Right renal pelvis (tissue), 4 donors: ENCODE measurements around the gene TLE6. TPM values are rescaled to one million over a fixed set of nuclear protein-coding genes. Genes with fewer than 3 reads are reported as not detected.
"Not testable (repeated sequence)": the region's sequence is repeated elsewhere in the genome, so short reads cannot be mapped to it uniquely, and the experiment has no call there.

ENCODE experiments used
- DNase-seq, 4 donors: peaks; one replicate each; pipeline ENCODE4 v3.0.0-alpha.2; 2013; ENCODE audit warnings: low read depth in 4 of 4, low spot score in 3 of 4, missing footprints in 1 of 4
- polyA plus RNA-seq, 4 donors: library from polyadenylated mRNA; unstranded; fragments of 120-200 nt; gene quantifications; one replicate each; pipeline ENCODE4 v1.2.1, GENCODE V29; 2013; ENCODE audit not compliant: insufficient read length in 4 of 4

TLE6 gene
- polyA plus RNA-seq, 4 donors, result 7.3 to 11.0 (median 8.0) TPM

DNA sequence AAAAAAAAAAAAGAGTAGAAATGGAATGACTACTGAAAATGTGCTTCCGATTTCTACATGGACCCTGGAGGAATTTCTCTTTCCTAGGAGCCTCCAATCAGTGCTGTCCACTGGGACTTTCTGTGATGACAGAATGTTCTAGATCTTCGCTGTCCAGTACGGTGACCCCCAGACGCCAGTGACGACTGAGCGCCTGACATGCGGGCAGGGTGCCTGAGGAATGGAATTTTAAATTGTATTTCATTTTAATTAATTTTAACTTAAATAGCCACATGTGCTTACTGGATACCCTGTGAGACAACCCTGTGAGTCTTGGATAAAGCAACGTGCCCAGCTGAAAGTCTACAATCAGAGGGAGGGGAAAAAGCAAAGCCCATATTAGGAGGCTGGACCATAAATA is 4.1 kb upstream of the TLE6 start:
- no peak for DNase-seq

DNA sequence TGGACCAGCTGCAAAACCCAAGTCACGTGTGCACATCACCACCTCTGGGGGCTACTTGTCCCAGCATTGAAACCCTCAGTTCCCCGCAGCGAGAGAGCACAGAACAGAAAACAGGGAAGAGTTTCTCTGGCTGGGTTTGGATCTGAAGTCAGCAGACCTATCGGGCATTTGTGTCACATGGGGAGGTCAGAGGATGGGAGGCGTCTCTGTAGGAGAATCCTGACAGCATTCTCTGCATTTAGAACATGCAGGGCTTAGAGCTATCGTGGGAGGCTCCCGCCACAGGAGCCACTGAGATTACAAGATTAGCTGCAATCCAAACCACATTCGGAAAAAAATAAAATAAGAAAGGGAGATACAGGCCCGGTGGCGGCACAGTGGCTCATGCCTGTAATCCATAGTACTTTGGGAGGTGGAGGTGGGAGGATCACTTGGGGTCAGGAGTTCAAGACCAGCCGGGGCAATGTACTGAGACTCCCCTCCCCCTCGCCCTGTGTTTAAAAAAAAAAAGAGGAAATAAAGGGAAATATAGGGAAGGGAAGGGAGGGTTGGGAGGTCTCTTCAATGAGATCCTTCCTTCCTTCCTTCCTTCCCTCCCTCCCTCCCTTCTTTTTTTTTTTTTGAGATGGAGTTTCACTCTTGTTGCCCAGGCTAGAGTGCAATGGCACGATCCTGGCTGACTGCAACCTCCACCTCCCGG is 2.9 kb upstream of the TLE6 start:
- no peak for DNase-seq

GRCh38 chr19:2976609-2977000 is 759 bp upstream of the TLE6 start:
- DNase-seq, result no peak

DNA sequence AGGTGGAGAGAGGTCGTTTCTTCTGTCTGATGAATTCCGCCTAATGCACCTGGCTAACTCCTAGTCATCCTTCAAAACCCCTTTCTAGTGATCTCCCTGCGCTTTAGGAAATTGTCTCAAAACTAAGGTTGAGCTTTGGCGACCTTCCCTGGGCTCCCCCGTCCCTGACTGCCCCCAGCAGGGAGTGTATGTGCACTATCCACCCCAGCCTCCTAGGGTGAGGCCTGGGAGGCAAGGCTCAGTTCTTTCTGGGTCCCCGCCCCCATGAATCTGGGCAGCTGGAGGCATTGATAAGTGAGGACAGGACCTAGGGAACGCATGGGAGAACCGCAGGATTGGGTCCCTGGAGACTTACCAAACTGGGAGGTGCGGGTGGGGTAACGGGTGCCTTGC is 378 bp downstream of the TLE6 start:
- DNase-seq, result no peak

- no peak for DNase-seq
Measured at GRCh38 chr19:2978166-2978767, 903 bp downstream of the TLE6 start.

DNA sequence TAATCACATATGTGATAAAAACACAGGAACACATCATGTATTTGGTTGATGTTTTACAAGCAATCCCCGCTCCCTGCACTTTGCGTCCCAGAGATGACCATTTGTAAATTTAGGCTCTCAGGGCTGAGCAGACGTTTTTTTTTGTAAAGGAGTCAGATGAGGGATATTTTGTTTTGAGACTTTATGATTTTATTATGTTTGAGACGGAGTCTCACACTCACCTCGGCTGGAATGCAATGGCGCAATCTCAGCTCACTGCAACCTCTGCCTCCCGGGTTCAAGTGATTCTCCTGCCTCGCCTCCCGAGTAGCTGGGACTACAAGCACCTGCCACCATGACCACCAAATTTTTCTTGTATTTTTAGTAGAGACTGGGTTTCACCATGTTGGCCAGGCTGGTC is 1.4 kb downstream of the TLE6 start:
- no peak for DNase-seq

DNA sequence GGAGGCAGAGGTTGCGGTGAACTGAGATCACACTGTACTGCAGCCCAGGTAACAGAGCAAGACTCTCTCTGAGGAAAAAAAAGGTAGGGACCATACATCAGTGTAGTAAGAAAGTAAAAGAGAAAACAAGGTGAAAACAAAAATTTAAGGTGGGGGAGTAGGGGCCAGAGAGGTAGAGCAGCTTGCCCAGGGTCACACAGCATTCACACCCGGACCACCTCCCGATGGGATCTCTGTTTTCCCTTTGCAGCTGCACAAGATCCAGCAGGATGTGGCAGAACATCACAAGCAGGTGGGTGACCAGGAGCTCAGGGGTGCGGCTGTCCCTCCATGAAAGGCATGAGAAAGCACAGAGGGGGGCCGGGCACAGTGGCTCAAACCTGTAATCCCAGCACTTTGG is 4.5 kb downstream of the TLE6 start:
- no peak for DNase-seq

DNA sequence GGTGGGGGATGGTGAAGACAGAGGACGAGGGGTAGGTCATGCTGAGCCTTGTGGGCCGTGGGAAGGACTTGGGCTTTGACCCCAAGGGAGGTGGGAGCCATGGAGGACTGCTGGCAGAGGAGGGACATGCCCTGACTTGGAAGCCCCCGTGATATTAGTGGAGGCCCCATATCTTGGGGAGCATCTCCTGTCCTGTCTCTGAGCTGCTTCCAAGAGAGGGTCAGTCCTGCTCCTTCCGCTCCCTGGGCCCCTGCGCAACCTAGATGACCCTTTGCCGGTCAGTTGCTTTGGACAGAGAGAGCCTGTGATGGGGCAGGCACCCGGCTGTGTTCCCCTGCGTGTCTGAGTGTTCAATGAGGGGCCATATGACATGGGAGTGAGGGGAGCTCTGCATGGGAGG is 5.2 kb downstream of the TLE6 start:
- no peak for DNase-seq

- no peak for DNase-seq
Measured at GRCh38 chr19:2982983-2983350, 5.6 kb downstream of the TLE6 start.

- no peak for DNase-seq
Measured at GRCh38 chr19:2983351-2984214, 6.2 kb downstream of the TLE6 start.

GRCh38 chr19:2984215-2984528 is 6.8 kb downstream of the TLE6 start:
- no peak for DNase-seq

- no peak for DNase-seq
Measured at GRCh38 chr19:2986951-2987524, 9.7 kb downstream of the TLE6 start.

DNA sequence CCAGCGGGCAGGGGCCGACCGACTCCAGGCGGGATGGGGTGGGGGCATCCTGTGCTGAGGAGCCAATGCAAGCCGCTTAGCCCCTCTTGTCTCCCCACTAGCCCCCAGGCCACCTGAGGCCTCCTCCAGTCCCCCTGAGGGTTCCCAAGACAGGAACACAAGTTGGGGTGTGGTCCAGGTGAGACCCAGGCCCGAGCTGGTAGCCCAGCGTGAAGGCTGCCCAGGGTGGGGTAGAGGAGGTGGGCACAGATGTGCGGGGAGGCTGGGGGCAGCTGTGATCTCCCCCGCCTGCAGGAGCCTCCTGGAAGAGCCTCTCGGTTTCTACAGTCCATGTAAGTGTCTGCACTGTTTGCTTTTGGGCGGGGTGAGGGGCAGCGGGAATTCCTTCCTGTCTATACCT is 10.4 kb downstream of the TLE6 start:
- DNase-seq, result no peak

GRCh38 chr19:2988568-2988967 is 11.2 kb downstream of the TLE6 start:
- no peak for DNase-seq

DNA sequence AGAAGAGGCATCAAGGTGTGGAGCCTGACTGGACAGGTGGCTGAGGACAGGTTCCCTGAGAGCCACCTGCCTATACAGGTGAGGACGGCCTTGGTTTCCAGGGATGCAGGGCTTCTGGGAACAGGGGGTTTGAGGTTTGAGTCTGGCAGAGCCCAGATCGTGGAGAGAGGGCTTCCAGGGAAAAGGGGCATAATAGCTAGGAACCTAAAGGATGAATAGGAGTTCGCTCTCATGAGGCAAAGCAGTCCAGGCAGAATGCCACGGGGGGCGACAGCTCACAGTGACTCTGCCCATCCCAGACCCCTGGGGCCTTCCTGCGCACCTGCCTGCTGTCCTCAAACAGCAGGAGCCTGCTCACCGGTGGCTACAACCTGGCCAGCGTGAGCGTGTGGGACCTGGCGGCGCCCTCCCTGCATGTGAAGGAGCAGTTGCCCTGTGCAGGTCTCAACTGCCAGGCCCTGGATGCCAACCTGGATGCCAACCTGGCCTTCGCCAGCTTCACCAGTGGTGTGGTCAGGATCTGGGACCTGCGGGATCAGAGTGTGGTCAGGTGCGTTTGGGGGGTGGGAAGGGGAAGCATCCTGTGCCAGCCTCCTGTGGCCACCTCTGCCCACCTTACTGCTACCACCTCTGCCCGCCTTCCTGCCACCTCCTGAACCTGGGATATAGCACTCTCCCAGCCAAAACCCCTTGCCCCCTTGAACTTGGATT is 12.0 kb downstream of the TLE6 start:
- DNase-seq, result no peak

DNA sequence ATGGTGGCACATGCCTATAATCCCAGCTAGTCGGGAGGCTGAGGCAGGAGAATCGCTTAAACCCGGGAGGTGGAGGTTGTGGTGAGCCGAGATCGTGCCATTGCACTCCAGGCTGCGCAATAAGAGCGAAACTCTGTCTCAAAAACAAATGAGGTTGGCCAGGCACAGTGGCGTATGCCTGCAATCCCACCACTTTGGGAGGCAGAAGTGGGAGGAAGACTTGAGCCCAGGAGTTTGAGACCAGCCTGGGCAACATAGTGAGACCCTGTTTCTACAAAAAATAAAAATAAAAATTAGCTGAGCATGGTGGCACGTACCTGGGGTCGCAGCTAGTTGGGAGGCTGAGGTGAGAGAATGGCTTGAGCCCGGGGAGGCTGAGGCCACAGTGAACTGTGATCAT is 15.0 kb downstream of the TLE6 start:
- not testable (repeated sequence) for DNase-seq

GRCh38 chr19:2992958-2993357 is 15.6 kb downstream of the TLE6 start:
- no peak for DNase-seq

GRCh38 chr19:2993579-2993978 is 16.2 kb downstream of the TLE6 start:
- DNase-seq, result no peak

DNA sequence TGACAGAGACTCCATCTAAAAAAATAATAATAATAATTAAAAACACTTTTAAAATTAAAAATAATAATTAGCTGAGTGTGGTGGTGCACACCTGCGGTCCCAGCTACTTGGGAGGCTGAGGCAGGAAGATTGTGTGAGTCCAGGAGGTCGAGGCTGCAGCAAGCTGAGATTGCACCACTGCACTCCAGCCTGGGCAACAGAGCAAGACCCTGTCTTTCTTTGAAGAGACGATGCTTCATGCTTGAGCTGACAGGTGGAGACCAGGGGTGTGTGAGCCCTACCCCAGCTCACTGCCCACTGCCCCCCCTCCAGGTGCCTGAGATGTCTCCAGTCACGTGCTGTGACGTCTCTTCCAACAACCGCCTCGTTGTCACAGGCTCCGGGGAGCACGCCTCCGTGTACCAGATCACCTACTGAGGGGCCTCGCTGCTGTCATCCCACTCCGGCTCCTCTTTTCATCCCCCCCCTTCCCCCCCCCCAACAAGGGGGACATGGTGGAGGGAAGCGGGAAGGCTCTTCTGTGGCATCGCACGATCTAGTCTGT is 17.3 kb downstream of the TLE6 start:
- DNase-seq, result no peak

- no peak for DNase-seq
Measured at GRCh38 chr19:2997720-2998119, 20.4 kb downstream of the TLE6 start.

GRCh38 chr19:2998642-2999041 is 21.3 kb downstream of the TLE6 start:
- DNase-seq, result no peak
